Adrenal gland (tissue), 12 donors: Measurements from ENCODE around the gene TELO2. TPM values are rescaled to one million over a fixed set of nuclear protein-coding genes. Genes with fewer than 3 reads are reported as not detected.

ENCODE experiments used
- DNase-seq, 7 donors: peaks; one replicate each; pipeline ENCODE4 v3.0.0-alpha.2; 2019 to 2020
- H3K27ac ChIP-seq, 5 donors: fragments of 200-600 bp; sonication (generic) in 4 of 5; 1 replicate in 3 of 5; 2 replicates in 2 of 5; pipeline versions ENCODE4 v1.5.1 to v1.8.0; 2016 to 2020; ENCODE audit warnings: mild to moderate bottlenecking in 1 of 5
- H3K27me3 ChIP-seq: fragments of 200-600 bp; 2 replicates; pipeline ENCODE4 v1.8.0; 2021
- H3K36me3 ChIP-seq, 2 donors: fragments of 200-600 bp; replicated peaks in 1 of 2; 1 replicate in 1 of 2; 2 replicates in 1 of 2; pipeline versions ENCODE4 v1.5.1 to v1.8.0; 2018 to 2022
- H3K4me1 ChIP-seq, 2 donors: fragments of 200-600 bp; replicated peaks in 1 of 2; 1 replicate in 1 of 2; 2 replicates in 1 of 2; pipeline versions ENCODE4 v1.5.1 to v1.8.0; 2018 to 2021
- H3K4me3 ChIP-seq, 4 donors: fragments of 200-600 bp; sonication (generic) in 3 of 4; one replicate each; pipeline ENCODE4 v1.5.1; 2016 to 2018
- H3K9me3 ChIP-seq, 3 donors: fragments of 200-600 bp; sonication (generic) in 1 of 3; replicated peaks in 1 of 3; 1 replicate in 2 of 3; 2 replicates in 1 of 3; pipeline versions ENCODE4 v1.5.1 to v1.8.0; 2016 to 2021
- POLR2A ChIP-seq, 2 donors: fragments of 450-650 bp; IDR thresholded peaks; one replicate each; pipeline ENCODE4 v1.6.1; 2017; ENCODE audit warnings: antibody characterized with exemption in 2 of 2, mild to moderate bottlenecking in 2 of 2, moderate library complexity in 1 of 2
- WGBS, 4 donors: extraction: QIAGEN DNeasy Blood & Tissue Kit in 2 of 4; methylation state at CpG; one replicate each; pipeline versions ENCODE4 v1.1.5 to v1.1.7; 2013 to 2017; 5-methylcytosine and 5-hydroxymethylcytosine counted together
- intact Hi-C, 2 donors: fragments of 100-400 bp; cut with DNase I; formaldehyde crosslinking; loops; one replicate each; pipeline versions ENCODE4 v1.14.1 to v1.15.0; 2022 to 2023
- polyA plus RNA-seq, 3 donors: library from polyadenylated mRNA; stranded (reverse); fragments of 200-250 nt in 2 of 3; fragments of 350-450 nt in 1 of 3; fragmentation: Illumina TruSeq in 1 of 3; extraction: RNeasy Lipid Tissue Mini Kit (QIAGEN cat#74804) in 1 of 3; gene quantifications; one replicate each; pipeline ENCODE4 v1.2.3, GENCODE V29; 2013 to 2014
- total RNA-seq, 9 donors: library from RNA; depleted of rRNA in 4 of 9; stranded (reverse); fragments of >200 nt in 4 of 9; fragments of 120-200 nt in 1 of 9; fragmentation: NEBNext Ultra II Directional in 1 of 9; extraction: Animal tissue kit (Norgen Biotek cat#: 25700) in 1 of 9; gene quantifications; one replicate each; pipeline versions ENCODE4 v1.1.0 to v1.2.4, GENCODE V29; 2013 to 2023
- TF ChIP-seq, protein P1 (sequence below), 6 experiments: fragments of 450-650 bp in 4 of 6; fragments of 200-600 bp in 2 of 6; sonication (generic) in 1 of 6; IDR thresholded peaks; 1 replicate in 5 of 6; 2 replicates in 1 of 6; pipeline versions ENCODE4 v1.5.1 to v1.8.0; 2016 to 2021; ENCODE audit warnings: antibody characterized with exemption in 6 of 6, mild to moderate bottlenecking in 2 of 6, moderate library complexity in 1 of 6
- donor health status: healthy with polysubstance abuse.
- donor health status: Bipolar disorder and iron deficiency.
- donor health status: DM: yes; HTN: yes; CAD: no.
- donor health status: DM: no; HTN: no; CAD: no.
- donor health status: DM: no; HTN: no; CAD: no.
- donor health status: DM: yes; HTN: yes; CAD: no.

Gene TELO2
- total and polyA plus RNA-seq, 12 donors: 1.3 to 173 (median 23.7) TPM

DNA sequence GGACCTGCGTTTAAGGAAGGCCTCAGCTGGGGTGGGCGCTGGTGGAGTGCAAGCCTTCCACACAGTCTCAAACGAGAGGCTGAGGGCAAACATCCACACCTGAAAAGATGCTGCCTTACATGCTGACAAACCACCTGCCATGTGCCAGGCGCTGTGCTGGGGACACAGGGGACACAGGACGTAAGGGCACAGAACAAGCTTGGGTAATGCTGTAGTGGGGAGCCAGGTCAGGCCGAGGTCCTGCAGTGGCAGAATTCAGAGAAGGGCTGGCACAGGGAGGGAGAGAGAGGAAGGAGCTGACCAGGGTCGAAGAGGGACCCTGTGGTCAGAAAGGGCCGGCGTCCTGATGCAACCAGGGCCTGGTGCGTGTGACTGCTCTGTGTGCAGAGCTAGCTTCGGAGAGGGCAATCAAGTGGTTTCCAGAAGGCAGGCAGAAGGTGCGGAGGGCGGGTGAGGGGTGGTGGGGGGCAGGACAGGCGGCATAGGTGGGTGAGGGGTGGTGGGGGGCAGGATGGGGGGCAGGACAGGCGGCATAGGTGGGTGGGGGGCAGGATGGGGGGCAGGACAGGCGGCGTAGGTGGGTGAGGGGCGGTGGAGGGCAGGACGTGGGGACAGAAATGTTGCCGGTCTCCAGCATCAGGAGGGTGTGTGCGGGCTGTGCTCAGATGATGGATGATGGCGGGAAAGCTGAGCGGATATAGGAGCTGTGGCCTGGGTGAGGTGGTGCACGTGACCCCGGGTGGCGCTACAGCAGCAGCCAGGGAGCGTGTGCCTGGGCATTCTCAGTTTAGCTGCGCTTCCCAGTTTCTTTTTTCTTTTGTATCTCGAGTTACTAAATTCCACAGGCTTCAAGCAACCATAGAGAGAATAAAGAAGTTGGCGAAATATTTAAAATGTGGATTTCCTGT is 18.8 kb downstream of the TELO2 start:
- no peak for DNase-seq
- H3K4me1 ChIP-seq: peaks cover 0 to 18% of the 10 kb centered on the region in 2 donors
- TF ChIP-seq, protein P1, sequence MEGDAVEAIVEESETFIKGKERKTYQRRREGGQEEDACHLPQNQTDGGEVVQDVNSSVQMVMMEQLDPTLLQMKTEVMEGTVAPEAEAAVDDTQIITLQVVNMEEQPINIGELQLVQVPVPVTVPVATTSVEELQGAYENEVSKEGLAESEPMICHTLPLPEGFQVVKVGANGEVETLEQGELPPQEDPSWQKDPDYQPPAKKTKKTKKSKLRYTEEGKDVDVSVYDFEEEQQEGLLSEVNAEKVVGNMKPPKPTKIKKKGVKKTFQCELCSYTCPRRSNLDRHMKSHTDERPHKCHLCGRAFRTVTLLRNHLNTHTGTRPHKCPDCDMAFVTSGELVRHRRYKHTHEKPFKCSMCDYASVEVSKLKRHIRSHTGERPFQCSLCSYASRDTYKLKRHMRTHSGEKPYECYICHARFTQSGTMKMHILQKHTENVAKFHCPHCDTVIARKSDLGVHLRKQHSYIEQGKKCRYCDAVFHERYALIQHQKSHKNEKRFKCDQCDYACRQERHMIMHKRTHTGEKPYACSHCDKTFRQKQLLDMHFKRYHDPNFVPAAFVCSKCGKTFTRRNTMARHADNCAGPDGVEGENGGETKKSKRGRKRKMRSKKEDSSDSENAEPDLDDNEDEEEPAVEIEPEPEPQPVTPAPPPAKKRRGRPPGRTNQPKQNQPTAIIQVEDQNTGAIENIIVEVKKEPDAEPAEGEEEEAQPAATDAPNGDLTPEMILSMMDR (IDR thresholded peaks at IDR 0.05): no peak
- TF ChIP-seq POLR2A (IDR thresholded peaks at IDR 0.05): no peak
- no peaks in the 10 kb centered on the region for H3K36me3 ChIP-seq
- peaks cover 0 to 9% (median 0%) of the 10 kb centered on the region in 3 donors for H3K9me3 ChIP-seq
- H3K4me3 ChIP-seq: no peak overlapping the region
- intact Hi-C loops: no loop called here
- WGBS, 4 donors: 78 to 88% (median 82%) methylated on average over 27 to 30 of the region's 30 CpGs
- H3K27ac ChIP-seq: peak overlapping the region in 2 of 5 donors; percentile 34 to 60
- no peaks in the 10 kb centered on the region for H3K27me3 ChIP-seq

DNA sequence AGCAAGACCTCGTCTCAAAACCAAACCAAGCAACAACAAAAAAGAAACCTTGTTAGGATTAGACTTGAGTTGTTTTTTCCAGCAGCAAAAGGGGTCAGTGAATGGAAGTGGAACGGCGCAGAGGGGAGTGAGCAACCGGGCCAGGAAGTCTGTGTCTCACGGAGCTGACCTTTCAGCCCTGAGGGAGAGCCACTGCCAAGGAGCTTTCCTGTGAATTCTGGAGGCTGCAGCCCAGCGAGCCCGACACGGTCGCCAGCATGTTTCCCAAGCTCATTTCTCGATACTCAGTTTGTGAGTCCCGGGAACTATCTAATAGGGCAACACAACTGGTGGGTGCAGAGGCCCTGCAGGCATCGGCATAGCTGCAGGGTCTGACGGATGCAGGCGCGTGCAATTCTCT is 19.6 kb downstream of the TELO2 start:
- H3K9me3 ChIP-seq: peaks cover 0 to 9% (median 0%) of the 10 kb centered on the region in 3 donors
- DNase-seq: peak in 1 of 7 donors; percentile 46
- no peak overlapping the region for H3K4me3 ChIP-seq
- 74 to 88% (median 81%) methylated on average over 9 to 15 of the region's 15 CpGs for WGBS, 4 donors
- no peaks in the 10 kb centered on the region for H3K27me3 ChIP-seq
- no peaks in the 10 kb centered on the region for H3K36me3 ChIP-seq
- intact Hi-C loops: no loop called here
- TF ChIP-seq, protein P1 (IDR thresholded peaks at IDR 0.05): no peak
- TF ChIP-seq POLR2A (IDR thresholded peaks at IDR 0.05): no peak
- H3K27ac ChIP-seq: peak overlapping the region in 1 of 5 donors; percentile 60
- peaks cover 0 to 18% of the 10 kb centered on the region in 2 donors for H3K4me1 ChIP-seq

DNA sequence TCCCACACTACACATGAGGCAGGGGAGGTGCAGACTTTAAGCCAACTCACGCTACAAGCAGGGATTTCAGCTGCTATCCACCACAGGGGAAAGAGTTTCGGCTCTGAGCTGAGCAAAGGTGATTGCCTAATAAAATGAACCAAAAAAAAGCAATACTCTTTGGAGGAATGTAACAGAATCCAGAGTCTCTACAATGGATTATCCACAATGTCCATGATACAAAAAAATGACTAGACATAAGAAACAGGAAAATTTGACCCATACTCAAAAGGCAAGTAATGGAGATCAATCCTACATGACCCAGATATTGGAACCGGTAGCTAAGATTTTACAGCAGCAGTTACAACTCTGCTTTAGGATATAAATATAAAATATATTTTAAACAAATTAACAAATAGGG is 21.3 kb downstream of the TELO2 start:
- TF ChIP-seq POLR2A (IDR thresholded peaks at IDR 0.05): no peak
- TF ChIP-seq, protein P1 (IDR thresholded peaks at IDR 0.05): no peak
- intact Hi-C loops: no loop called here
- Histone ChIP-seq H3K27ac (no peak overlapping the region), H3K9me3 (peaks cover 0 to 9% (median 0%) of the 10 kb centered on the region in 3 donors), H3K36me3 (no peaks in the 10 kb centered on the region), H3K4me1 (peaks cover 0 to 11% of the 10 kb centered on the region in 2 donors), H3K4me3 (no peak overlapping the region), H3K27me3 (no peaks in the 10 kb centered on the region)
- DNase-seq: no peak
- 82 to 98% (median 96%) methylated on average over 3 of the region's 3 CpGs for WGBS, 4 donors

DNA sequence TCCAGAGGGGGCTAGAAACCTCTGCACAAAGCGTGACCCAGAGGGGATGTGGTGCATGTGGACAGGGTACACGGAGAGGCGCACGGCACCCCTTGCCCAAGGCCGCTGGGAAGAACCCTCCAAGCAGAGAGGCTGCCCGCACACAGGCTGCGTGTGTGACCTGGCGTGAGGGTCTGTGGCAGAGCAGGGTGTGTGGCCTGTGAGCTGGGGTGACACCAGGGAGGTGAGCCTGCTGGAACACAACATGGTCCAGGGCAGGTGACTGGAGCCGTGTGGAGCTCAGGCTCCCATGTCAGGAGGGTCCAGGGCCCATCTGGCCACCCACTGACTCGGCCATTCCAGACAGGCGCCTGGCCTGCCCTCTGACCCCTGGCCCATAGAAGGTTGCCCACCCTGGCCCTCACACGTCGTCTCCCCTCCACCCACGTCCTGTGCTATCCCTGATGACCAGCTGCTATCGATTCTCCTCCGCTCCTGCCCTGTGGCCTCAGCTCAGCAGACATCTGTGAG is 25.5 kb downstream of the TELO2 start:
- no peaks in the 10 kb centered on the region for H3K4me1 ChIP-seq
- intact Hi-C loops: no loop called here
- H3K27ac ChIP-seq: no peak overlapping the region
- H3K27me3 ChIP-seq: no peaks in the 10 kb centered on the region
- TF ChIP-seq, protein P1 (IDR thresholded peaks at IDR 0.05): no peak
- TF ChIP-seq POLR2A (IDR thresholded peaks at IDR 0.05): no peak
- WGBS, 4 donors: 92 to 97% (median 94%) methylated on average over 14 to 16 of the region's 16 CpGs
- no peak for DNase-seq
- H3K4me3 ChIP-seq: no peak overlapping the region
- H3K36me3 ChIP-seq: peaks cover 0 to 11% of the 10 kb centered on the region in 2 donors
- H3K9me3 ChIP-seq: peaks cover 0 to 9% (median 0%) of the 10 kb centered on the region in 3 donors
